A673 (cell line): ENCODE data around the gene PCDHGA6. TPM values are rescaled to one million over a fixed set of nuclear protein-coding genes. Genes with fewer than 3 reads are reported as not detected.
"Not testable (repeated sequence)": the region's sequence is repeated elsewhere in the genome, so short reads cannot be mapped to it uniquely, and the experiment has no call there.

Source experiments
- BruUV-seq: library from RNA; stranded (reverse); fragments of 400-500 nt; replicated peaks from 2 replicates; lab custom pipeline; 2021; lab: Mats Ljungman, UMichigan
- CTCF ChIA-PET: fragments of 300-600 bp; sonication (Branson Sonifier 250); formaldehyde crosslinking; loops from one replicate; lab custom pipeline; 2022; ENCODE audit warnings: antibody characterized with exemption; lab: Charles Lee
- POLR2A ChIA-PET: fragments of 300-600 bp; sonication (Branson Sonifier 250); formaldehyde crosslinking; loops from one replicate; lab custom pipeline; 2022; ENCODE audit warnings: antibody characterized with exemption; ENCODE audit not compliant: low non-redundant PET; lab: Charles Lee
- DNase-seq: peaks from one replicate; pipeline ENCODE4 v3.0.0-alpha.2; 2015; ENCODE audit warnings: low spot score
- H3K27ac ChIP-seq: fragments of 200-600 bp; sonication (generic); 2 replicates; pipeline ENCODE4 v1.5.1; 2016; ENCODE audit warnings: mixed run types, low read depth, mild to moderate bottlenecking, mixed read lengths, antibody characterized with exemption, low read length; ENCODE audit not compliant: poor library complexity, severe bottlenecking
- H3K27me3 ChIP-seq: fragments of 200-600 bp; sonication (generic); replicated peaks from 2 replicates; pipeline ENCODE4 v1.6.1; 2017; ENCODE audit warnings: mixed run types, low read depth, mild to moderate bottlenecking, mixed read lengths, antibody characterized with exemption, low read length; ENCODE audit not compliant: insufficient read depth, poor library complexity
- H3K36me3 ChIP-seq: fragments of 200-600 bp; sonication (generic); 2 replicates; pipeline ENCODE4 v1.6.1; 2016; ENCODE audit warnings: mixed run types, mild to moderate bottlenecking, mixed read lengths, antibody characterized with exemption, low read length; ENCODE audit not compliant: insufficient read depth, poor library complexity, severe bottlenecking
- H3K4me1 ChIP-seq: fragments of 200-600 bp; sonication (generic); 2 replicates; pipeline ENCODE4 v1.6.1; 2017; ENCODE audit warnings: mixed run types, mild to moderate bottlenecking, mixed read lengths, antibody characterized with exemption, low read length; ENCODE audit not compliant: insufficient read depth, poor library complexity, severe bottlenecking
- H3K4me3 ChIP-seq: fragments of 200-600 bp; sonication (generic); 2 replicates; pipeline ENCODE4 v1.5.1; 2016; ENCODE audit warnings: low read depth, mixed run types, mild to moderate bottlenecking, mixed read lengths, low read length; ENCODE audit not compliant: poor library complexity, severe bottlenecking
- H3K9me3 ChIP-seq: fragments of 200-600 bp; sonication (generic); 2 replicates; pipeline ENCODE4 v1.6.1; 2016; ENCODE audit warnings: mixed run types, low read depth, mild to moderate bottlenecking, mixed read lengths, antibody characterized with exemption, low read length; ENCODE audit not compliant: poor library complexity, severe bottlenecking
- CTCF ChIP-seq: fragments of 300-800, 200-600 bp; sonication (generic); conservative IDR thresholded peaks from 2 replicates; pipeline ENCODE4 v1.5.1; 2017; ENCODE audit warnings: low read depth, mild to moderate bottlenecking, antibody characterized with exemption, low read length, moderate library complexity, mixed read lengths
- EZH2 ChIP-seq: fragments of 200-600 bp; sonication (generic); IDR thresholded peaks from 2 replicates; pipeline ENCODE4 v1.6.1; 2017; ENCODE audit warnings: borderline replicate concordance, low read depth, mild to moderate bottlenecking, mixed read lengths, antibody characterized with exemption, low read length; ENCODE audit not compliant: poor library complexity, severe bottlenecking
- intact Hi-C: fragments of 100-400 bp; cut with micrococcal nuclease; formaldehyde crosslinking; loops from one replicate; pipeline ENCODE4 v1.10.0; 2022; ENCODE audit not compliant: unreplicated experiment
- total RNA-seq: library from RNA; stranded (reverse); gene quantifications from 2 replicates; pipeline ENCODE4 v1.2.3, GENCODE V29; 2021

PCDHGA6 gene
- total RNA-seq, 1 experiment from 2014 or later = 21.6 TPM

- peaks cover 45% of the 10 kb centered on the region for H3K36me3 ChIP-seq
- no TSS peak for BruUV-seq
- intact Hi-C loops = no loop called here
- H3K27me3 ChIP-seq = no peaks in the 10 kb centered on the region
- TF ChIP-seq CTCF (no peak), EZH2 (no peak)
- H3K9me3 ChIP-seq = peaks cover 83% of the 10 kb centered on the region
- no peak overlapping the region for H3K27ac ChIP-seq
- DNase-seq = no peak
- no peaks in the 10 kb centered on the region for H3K4me1 ChIP-seq
- H3K4me3 ChIP-seq = no peak overlapping the region
- ChIA-PET CTCF (no interaction called here), POLR2A (no interaction called here)
These were observed 29.7 kb downstream of the PCDHGA6 start for GRCh38 chr5:141403387-141403786.

- POLR2A ChIA-PET, intact Hi-C loops, H3K27me3 ChIP-seq, H3K4me3 ChIP-seq, DNase-seq, H3K4me1 ChIP-seq, CTCF ChIA-PET, BruUV-seq, H3K27ac ChIP-seq: not testable (repeated sequence)
- Histone ChIP-seq H3K9me3 (peaks cover 81% of the 10 kb centered on the region), H3K36me3 (peaks cover 48% of the 10 kb centered on the region)
These were observed 34.3 kb downstream of the PCDHGA6 start, which contains the start of gene PCDHGB6 for GRCh38 chr5:141407790-141408505. PCDHGB6 (plus strand) TSS chr5:141408021; CDS start chr5:141408203, 182 bp downstream.

GRCh38 chr5:141409598-141410306 lies 36.1 kb downstream of the PCDHGA6 start:
- intact Hi-C loops = no loop called here
- Histone ChIP-seq H3K4me3 (no peak overlapping the region), H3K27me3 (no peaks in the 10 kb centered on the region), H3K9me3 (peaks cover 83% of the 10 kb centered on the region), H3K27ac (no peak overlapping the region), H3K4me1 (no peaks in the 10 kb centered on the region), H3K36me3 (peaks cover 51% of the 10 kb centered on the region)
- ChIA-PET CTCF (no interaction called here), POLR2A (no interaction called here)
- BruUV-seq = no TSS peak
- no peak for DNase-seq
- no peak for TF ChIP-seq CTCF
- no peak for TF ChIP-seq EZH2
